HFFc6 (cell line): ENCODE results near the gene ERICH3. TPM values are rescaled to one million over a fixed set of nuclear protein-coding genes. Genes with fewer than 3 reads are reported as not detected.

Experiments
- DNase-seq: peaks from one replicate; pipeline ENCODE4 v3.0.0-alpha.2; 2018
- H3K27ac Mint-ChIP-seq: 2 replicates; pipeline ENCODE4 v1.8.0; 2020; ENCODE audit warnings: mild to moderate bottlenecking, mixed read lengths
- H3K27me3 Mint-ChIP-seq: 2 replicates; pipeline ENCODE4 v1.8.0; 2021; ENCODE audit warnings: mild to moderate bottlenecking, moderate library complexity, mixed read lengths; ENCODE audit not compliant: insufficient read depth
- H3K36me3 Mint-ChIP-seq: 2 replicates; pipeline ENCODE4 v1.8.0; 2021; ENCODE audit warnings: low read depth, mixed read lengths
- H3K4me1 Mint-ChIP-seq: 2 replicates; pipeline ENCODE4 v1.8.0; 2020; ENCODE audit warnings: low read depth, mixed read lengths
- H3K4me3 Mint-ChIP-seq: 2 replicates; pipeline ENCODE4 v1.8.0; 2020; ENCODE audit warnings: mild to moderate bottlenecking, moderate library complexity, mixed read lengths
- H3K9me3 Mint-ChIP-seq: 2 replicates; pipeline ENCODE4 v1.8.0; 2020; ENCODE audit warnings: mild to moderate bottlenecking, mixed read lengths
- total RNA-seq, 6 experiments: library from RNA; stranded (reverse); fragmentation: NEBNext Ultra II Directional; extraction: Animal tissue kit (Norgen Biotek cat#: 25700); gene quantifications; 2 replicates in 1 of 6; 3 replicates in 5 of 6; pipeline ENCODE4 v1.2.3, GENCODE V29; 2021
- TF ChIP-seq, protein P1 (sequence below): fragments of 200-600 bp; sonication (generic); IDR thresholded peaks from 2 replicates; pipeline ENCODE4 v1.5.0; 2021; ENCODE audit warnings: antibody characterized with exemption, mild to moderate bottlenecking

Gene ERICH3
- total RNA-seq, 6 experiments from 2014 or later: not detected

DNA sequence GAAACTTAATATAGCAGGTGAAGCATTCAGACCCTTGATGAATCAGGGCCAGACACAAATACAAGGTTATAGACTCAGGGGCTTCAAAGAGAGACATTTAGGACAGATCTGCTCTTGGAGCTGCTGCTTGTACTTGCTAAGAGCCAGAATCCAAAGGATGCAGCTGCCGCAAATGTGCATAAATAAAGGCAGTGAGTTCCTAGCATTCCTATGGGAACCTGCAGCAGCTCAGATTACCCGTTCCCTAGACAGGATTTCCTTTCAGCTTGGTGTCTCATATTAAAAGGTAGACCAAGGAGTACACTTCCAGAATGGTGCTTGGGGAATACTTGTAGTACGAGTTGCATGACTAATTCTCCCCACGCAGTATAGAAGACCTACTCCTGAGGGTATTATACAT, 151.4 kb downstream of the ERICH3 start:
- no peak overlapping the region for H3K4me3 Mint-ChIP-seq

More for the DNA sequence above, 151.4 kb downstream of the ERICH3 start:
- Mint-ChIP-seq H3K4me1 (no peaks in the 10 kb centered on the region), H3K27me3 (no peaks in the 10 kb centered on the region; the same call in none of the 2 replicates), H3K9me3 (peaks cover 16% of the 10 kb centered on the region), H3K36me3 (no peaks in the 10 kb centered on the region), H3K27ac (no peak overlapping the region)
- DNase-seq: no peak
- TF ChIP-seq, protein P1, sequence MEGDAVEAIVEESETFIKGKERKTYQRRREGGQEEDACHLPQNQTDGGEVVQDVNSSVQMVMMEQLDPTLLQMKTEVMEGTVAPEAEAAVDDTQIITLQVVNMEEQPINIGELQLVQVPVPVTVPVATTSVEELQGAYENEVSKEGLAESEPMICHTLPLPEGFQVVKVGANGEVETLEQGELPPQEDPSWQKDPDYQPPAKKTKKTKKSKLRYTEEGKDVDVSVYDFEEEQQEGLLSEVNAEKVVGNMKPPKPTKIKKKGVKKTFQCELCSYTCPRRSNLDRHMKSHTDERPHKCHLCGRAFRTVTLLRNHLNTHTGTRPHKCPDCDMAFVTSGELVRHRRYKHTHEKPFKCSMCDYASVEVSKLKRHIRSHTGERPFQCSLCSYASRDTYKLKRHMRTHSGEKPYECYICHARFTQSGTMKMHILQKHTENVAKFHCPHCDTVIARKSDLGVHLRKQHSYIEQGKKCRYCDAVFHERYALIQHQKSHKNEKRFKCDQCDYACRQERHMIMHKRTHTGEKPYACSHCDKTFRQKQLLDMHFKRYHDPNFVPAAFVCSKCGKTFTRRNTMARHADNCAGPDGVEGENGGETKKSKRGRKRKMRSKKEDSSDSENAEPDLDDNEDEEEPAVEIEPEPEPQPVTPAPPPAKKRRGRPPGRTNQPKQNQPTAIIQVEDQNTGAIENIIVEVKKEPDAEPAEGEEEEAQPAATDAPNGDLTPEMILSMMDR: no peak

Other genes starting within 250 kb of the ERICH3 start
- not detected for gene LRRC53, start 161.2 kb downstream of the ERICH3 start, total RNA-seq
- gene CRYZ, start 59.3 kb upstream of the ERICH3 start, total RNA-seq: 10 to 100 TPM; 42.9 to 53.3 (median 46.4) TPM
- 10 to 100 TPM; 20.7 to 27.6 (median 24.9) TPM for gene TYW3, start 59.4 kb upstream of the ERICH3 start, total RNA-seq